HEK293 (cell line): ENCODE measurements around the gene CYB5RL.

Experiments
- CTCF ChIA-PET: fragments of 350-600 bp; formaldehyde crosslinking; extraction: SDS; loops from one replicate; lab custom pipeline; 2021; ENCODE audit warnings: antibody characterized with exemption; lab: Yijun Ruan, JAX
- POLR2A ChIA-PET: fragments of 300-600 bp; formaldehyde crosslinking; extraction: SDS; loops from one replicate; lab custom pipeline; 2020; ENCODE audit warnings: antibody characterized with exemption, inconsistent platforms; lab: Yijun Ruan, JAX
- H3K27ac ChIP-seq: fragments of 200-500 bp; sonication (Bioruptor generic); 2 replicates; pipeline ENCODE4 v1.5.1; 2014; ENCODE audit warnings: low read depth, low read length, control low read depth, inconsistent platforms; ENCODE audit errors: extremely low read depth
- H3K36me3 ChIP-seq, 2 experiments: fragments of 200-500 bp in 1 of 2; sonication (Bioruptor generic) in 1 of 2; 1 replicate in 1 of 2; 2 replicates in 1 of 2; pipeline ENCODE4 v1.5.1; 2014 to 2017; ENCODE audit warnings: inconsistent platforms in 2 of 2, low read length in 2 of 2; ENCODE audit not compliant: control insufficient read depth in 2 of 2, insufficient read depth in 1 of 2
- H3K4me1 ChIP-seq: fragments of 200-500 bp; sonication (Bioruptor generic); 2 replicates; pipeline ENCODE4 v1.5.1; 2014; ENCODE audit warnings: mild to moderate bottlenecking, low read length, inconsistent platforms; ENCODE audit not compliant: control insufficient read depth, insufficient read depth
- H3K4me3 ChIP-seq: 2 replicates; pipeline ENCODE4 v1.5.1; 2011; ENCODE audit warnings: low read depth, mild to moderate bottlenecking, control low read depth, low read length, moderate library complexity
- H3K9me3 ChIP-seq: fragments of 200-500 bp; sonication (Bioruptor generic); 2 replicates; pipeline ENCODE4 v1.5.1; 2014; ENCODE audit warnings: low read depth, low read length, inconsistent platforms; ENCODE audit not compliant: control insufficient read depth, insufficient read depth
- GFI1B ChIP-seq: fragments of 450-650 bp; formaldehyde crosslinking; IDR thresholded peaks from 2 replicates; pipeline ENCODE4 v1.5.1; 2016; ENCODE audit warnings: missing biosample characterization, missing genetic modification characterization
- GLIS2 ChIP-seq: fragments of 450-650 bp; formaldehyde crosslinking; IDR thresholded peaks from 2 replicates; pipeline ENCODE4 v1.5.1; 2016; ENCODE audit warnings: missing biosample characterization, missing genetic modification characterization
- KLF16 ChIP-seq: fragments of 450-650 bp; formaldehyde crosslinking; IDR thresholded peaks from 2 replicates; pipeline ENCODE4 v1.5.1; 2017; ENCODE audit warnings: missing biosample characterization, missing genetic modification characterization
- OSR2 ChIP-seq: fragments of 450-650 bp; formaldehyde crosslinking; IDR thresholded peaks from 2 replicates; pipeline ENCODE4 v1.5.1; 2016; ENCODE audit warnings: missing biosample characterization, missing genetic modification characterization
- SCRT1 ChIP-seq: fragments of 450-650 bp; formaldehyde crosslinking; IDR thresholded peaks from 2 replicates; pipeline ENCODE4 v1.5.1; 2016; ENCODE audit warnings: missing biosample characterization, missing genetic modification characterization, borderline replicate concordance
- SCRT2 ChIP-seq: fragments of 450-650 bp; formaldehyde crosslinking; IDR thresholded peaks from 2 replicates; pipeline ENCODE4 v1.5.1; 2016; ENCODE audit warnings: missing biosample characterization, missing genetic modification characterization
- WT1 ChIP-seq: fragments of 450-650 bp; formaldehyde crosslinking; IDR thresholded peaks from 2 replicates; pipeline ENCODE4 v1.5.1; 2016; ENCODE audit warnings: missing biosample characterization, missing genetic modification characterization
- ZBTB48 ChIP-seq: fragments of 450-650 bp; formaldehyde crosslinking; IDR thresholded peaks from 2 replicates; pipeline ENCODE4 v1.5.1; 2016; ENCODE audit warnings: missing biosample characterization, missing genetic modification characterization
- ZNF121 ChIP-seq: fragments of 450-650 bp; formaldehyde crosslinking; IDR thresholded peaks from 2 replicates; pipeline ENCODE4 v1.5.1; 2016; ENCODE audit warnings: missing biosample characterization, missing genetic modification characterization
- ZNF184 ChIP-seq: fragments of 450-650 bp; IDR thresholded peaks from 2 replicates; pipeline ENCODE4 v1.5.1; 2018; ENCODE audit warnings: missing biosample characterization, mild to moderate bottlenecking, missing genetic modification characterization
- ZNF19 ChIP-seq: fragments of 450-650 bp; formaldehyde crosslinking; IDR thresholded peaks from 2 replicates; pipeline ENCODE4; 2016; ENCODE audit warnings: missing biosample characterization, missing genetic modification characterization, low read depth
- ZNF24 ChIP-seq: fragments of 450-650 bp; formaldehyde crosslinking; IDR thresholded peaks from 2 replicates; pipeline ENCODE4 v1.5.1; 2016; ENCODE audit warnings: missing biosample characterization, missing genetic modification characterization
- ZNF501 ChIP-seq: fragments of 450-650 bp; formaldehyde crosslinking; IDR thresholded peaks from 2 replicates; pipeline ENCODE4 v1.5.1; 2016; ENCODE audit warnings: missing biosample characterization, missing genetic modification characterization
- ZNF660 ChIP-seq: fragments of 450-650 bp; IDR thresholded peaks from 2 replicates; pipeline ENCODE4 v1.5.1; 2018; ENCODE audit warnings: missing biosample characterization, mild to moderate bottlenecking, missing genetic modification characterization
- ZNF670 ChIP-seq: fragments of 450-650 bp; formaldehyde crosslinking; IDR thresholded peaks from 2 replicates; pipeline ENCODE4 v1.5.1; 2016; ENCODE audit warnings: missing biosample characterization, missing genetic modification characterization, low read depth
- ZNF785 ChIP-seq: fragments of 450-650 bp; formaldehyde crosslinking; IDR thresholded peaks from 2 replicates; pipeline ENCODE4 v1.5.1; 2016; ENCODE audit warnings: missing biosample characterization, missing genetic modification characterization
- ZNF837 ChIP-seq: fragments of 450-650 bp; formaldehyde crosslinking; IDR thresholded peaks from 2 replicates; pipeline ENCODE4 v1.5.1; 2016; ENCODE audit warnings: missing biosample characterization, missing genetic modification characterization
- ZSCAN30 ChIP-seq: fragments of 450-650 bp; IDR thresholded peaks from 2 replicates; pipeline ENCODE4 v1.5.1; 2018; ENCODE audit warnings: missing biosample characterization, mild to moderate bottlenecking, missing genetic modification characterization, moderate library complexity
- TF ChIP-seq, protein P1 (sequence below): fragments of 450-650 bp; formaldehyde crosslinking; IDR thresholded peaks from 2 replicates; pipeline ENCODE4 v1.5.1; 2016; ENCODE audit warnings: missing biosample characterization, missing genetic modification characterization
- TF ChIP-seq, protein P2 (sequence below): fragments of 450-650 bp; formaldehyde crosslinking; IDR thresholded peaks from 2 replicates; pipeline ENCODE4 v1.5.1; 2016; ENCODE audit warnings: missing biosample characterization, missing genetic modification characterization
- TF ChIP-seq, protein P3 (sequence below): fragments of 450-650 bp; formaldehyde crosslinking; IDR thresholded peaks from 2 replicates; pipeline ENCODE4 v1.5.1; 2016; ENCODE audit warnings: missing biosample characterization, missing genetic modification characterization
- TF ChIP-seq, protein P4 (sequence below): fragments of 450-650 bp; formaldehyde crosslinking; IDR thresholded peaks from 2 replicates; pipeline ENCODE4 v1.5.1; 2016; ENCODE audit warnings: missing biosample characterization, missing genetic modification characterization
- TF ChIP-seq, protein P5 (sequence below): fragments of 450-650 bp; formaldehyde crosslinking; IDR thresholded peaks from 2 replicates; pipeline ENCODE4 v1.5.1; 2016; ENCODE audit warnings: missing biosample characterization, missing genetic modification characterization

CYB5RL gene

DNA sequence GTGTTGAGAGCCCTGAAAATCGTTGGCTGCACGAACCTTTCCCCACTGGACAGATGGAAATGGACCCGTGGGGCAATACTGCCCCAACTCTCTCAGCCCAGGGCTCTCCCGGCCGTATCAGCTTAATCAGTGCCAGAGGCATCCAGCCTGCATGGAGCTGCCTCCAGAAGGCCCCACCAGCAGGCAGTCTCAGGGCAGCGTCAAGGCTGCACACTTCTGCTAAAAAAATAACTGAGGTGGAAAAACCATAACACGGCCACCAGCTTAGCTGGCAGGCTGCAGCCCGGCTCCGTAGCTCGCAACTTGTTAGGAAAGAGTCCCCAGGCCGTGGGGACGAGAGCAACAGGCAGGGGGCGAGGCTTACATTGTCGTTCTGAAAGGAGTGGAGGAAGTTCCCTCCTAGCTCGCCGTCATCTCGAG lies 28.1 kb upstream of the CYB5RL start:
- Histone ChIP-seq H3K4me1 (no peaks in the 10 kb centered on the region), H3K27ac (no peak overlapping the region), H3K9me3 (no peaks in the 10 kb centered on the region), H3K36me3 (peaks cover 0 to 3% of the 10 kb centered on the region in 2 experiments; a peak in 1 of 3 replicates), H3K4me3 (no peak overlapping the region)
- ChIA-PET POLR2A (interaction anchor here (1.9 kb wide), 1 partner anchor 28 kb away, joined by 4 read pairs; the partner anchor contains the start of genes CYB5RL and MRPL37), CTCF (interaction anchor here (0.7 to 1.1 kb wide), 2 partner anchors 122 to 259 kb away, joined by 3 to 5 read pairs; no protein-coding TSS in a partner anchor)
- TF ChIP-seq, protein P1, sequence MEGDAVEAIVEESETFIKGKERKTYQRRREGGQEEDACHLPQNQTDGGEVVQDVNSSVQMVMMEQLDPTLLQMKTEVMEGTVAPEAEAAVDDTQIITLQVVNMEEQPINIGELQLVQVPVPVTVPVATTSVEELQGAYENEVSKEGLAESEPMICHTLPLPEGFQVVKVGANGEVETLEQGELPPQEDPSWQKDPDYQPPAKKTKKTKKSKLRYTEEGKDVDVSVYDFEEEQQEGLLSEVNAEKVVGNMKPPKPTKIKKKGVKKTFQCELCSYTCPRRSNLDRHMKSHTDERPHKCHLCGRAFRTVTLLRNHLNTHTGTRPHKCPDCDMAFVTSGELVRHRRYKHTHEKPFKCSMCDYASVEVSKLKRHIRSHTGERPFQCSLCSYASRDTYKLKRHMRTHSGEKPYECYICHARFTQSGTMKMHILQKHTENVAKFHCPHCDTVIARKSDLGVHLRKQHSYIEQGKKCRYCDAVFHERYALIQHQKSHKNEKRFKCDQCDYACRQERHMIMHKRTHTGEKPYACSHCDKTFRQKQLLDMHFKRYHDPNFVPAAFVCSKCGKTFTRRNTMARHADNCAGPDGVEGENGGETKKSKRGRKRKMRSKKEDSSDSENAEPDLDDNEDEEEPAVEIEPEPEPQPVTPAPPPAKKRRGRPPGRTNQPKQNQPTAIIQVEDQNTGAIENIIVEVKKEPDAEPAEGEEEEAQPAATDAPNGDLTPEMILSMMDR: peak; percentile 31; the same call in 1 of the 2 replicates
- TF ChIP-seq ZNF121 (tag by site-specific recombination): no peak
- TF ChIP-seq, protein P2, sequence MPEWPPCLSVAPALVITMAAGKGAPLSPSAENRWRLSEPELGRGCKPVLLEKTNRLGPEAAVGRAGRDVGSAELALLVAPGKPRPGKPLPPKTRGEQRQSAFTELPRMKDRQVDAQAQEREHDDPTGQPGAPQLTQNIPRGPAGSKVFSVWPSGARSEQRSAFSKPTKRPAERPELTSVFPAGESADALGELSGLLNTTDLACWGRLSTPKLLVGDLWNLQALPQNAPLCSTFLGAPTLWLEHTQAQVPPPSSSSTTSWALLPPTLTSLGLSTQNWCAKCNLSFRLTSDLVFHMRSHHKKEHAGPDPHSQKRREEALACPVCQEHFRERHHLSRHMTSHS (tag by site-specific recombination): no peak
- 0 out of 2 replicates have a peak, but pooled peaks have one; percentile 29 for TF ChIP-seq SCRT1 (tag by site-specific recombination)
- TF ChIP-seq ZNF670: no peak
- TF ChIP-seq ZNF184: no peak
- peak; percentile 80 for TF ChIP-seq SCRT2 (tag by site-specific recombination)

DNA sequence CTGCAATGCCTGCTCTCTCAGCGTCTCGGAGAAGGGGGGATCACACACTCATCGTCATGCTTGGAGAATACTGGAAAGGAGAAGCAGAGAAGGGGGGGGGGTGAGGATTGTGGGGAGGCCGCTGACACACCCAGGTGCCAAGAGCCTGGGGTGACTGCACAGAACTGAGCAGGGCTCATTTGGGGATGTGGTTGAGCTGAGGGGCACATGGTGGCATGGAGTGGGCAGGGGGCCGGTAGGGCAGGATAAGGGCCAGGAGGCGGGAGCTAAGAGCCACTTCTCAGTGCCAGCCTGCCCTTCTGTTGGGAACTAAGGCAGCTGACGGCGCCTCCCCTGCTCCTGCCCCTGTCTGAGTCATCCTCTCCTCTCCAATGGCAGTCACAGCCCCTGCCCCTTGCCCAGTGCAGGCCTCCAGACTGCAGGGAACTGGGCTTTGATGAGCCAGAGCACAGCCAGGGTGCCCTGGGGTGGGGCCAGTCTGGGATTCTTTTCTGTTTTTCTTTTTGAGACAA lies 27.3 kb upstream of the CYB5RL start:
- POLR2A ChIA-PET: interaction anchor here (1.9 kb wide), 1 partner anchor 27 kb away, joined by 4 read pairs; the partner anchor contains the start of genes CYB5RL and MRPL37
- H3K9me3 ChIP-seq: no peaks in the 10 kb centered on the region
- CTCF ChIA-PET: interaction anchor here (0.8 to 1.1 kb wide), 2 partner anchors 260 to 272 kb away, joined by 3 read pairs; no protein-coding TSS in a partner anchor
- no peak overlapping the region for H3K4me3 ChIP-seq
- no peaks in the 10 kb centered on the region for H3K4me1 ChIP-seq
- H3K27ac ChIP-seq: no peak overlapping the region
- peaks cover 0 to 3% of the 10 kb centered on the region in 2 experiments; a peak in 1 of 3 replicates for H3K36me3 ChIP-seq
- TF ChIP-seq, protein P3, sequence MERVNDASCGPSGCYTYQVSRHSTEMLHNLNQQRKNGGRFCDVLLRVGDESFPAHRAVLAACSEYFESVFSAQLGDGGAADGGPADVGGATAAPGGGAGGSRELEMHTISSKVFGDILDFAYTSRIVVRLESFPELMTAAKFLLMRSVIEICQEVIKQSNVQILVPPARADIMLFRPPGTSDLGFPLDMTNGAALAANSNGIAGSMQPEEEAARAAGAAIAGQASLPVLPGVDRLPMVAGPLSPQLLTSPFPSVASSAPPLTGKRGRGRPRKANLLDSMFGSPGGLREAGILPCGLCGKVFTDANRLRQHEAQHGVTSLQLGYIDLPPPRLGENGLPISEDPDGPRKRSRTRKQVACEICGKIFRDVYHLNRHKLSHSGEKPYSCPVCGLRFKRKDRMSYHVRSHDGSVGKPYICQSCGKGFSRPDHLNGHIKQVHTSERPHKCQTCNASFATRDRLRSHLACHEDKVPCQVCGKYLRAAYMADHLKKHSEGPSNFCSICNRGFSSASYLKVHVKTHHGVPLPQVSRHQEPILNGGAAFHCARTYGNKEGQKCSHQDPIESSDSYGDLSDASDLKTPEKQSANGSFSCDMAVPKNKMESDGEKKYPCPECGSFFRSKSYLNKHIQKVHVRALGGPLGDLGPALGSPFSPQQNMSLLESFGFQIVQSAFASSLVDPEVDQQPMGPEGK (tag by site-specific recombination): peak; percentile 77
- TF ChIP-seq ZNF660 (tag by site-specific recombination) (peak; percentile 43; the same call in 1 of the 2 replicates), GLIS2 (peak; percentile 55; the same call in 1 of the 2 replicates), ZNF24 (tag by site-specific recombination) (0 out of 2 replicates have a peak, but pooled peaks have one; percentile 24), ZNF837 (no peak), OSR2 (tag by site-specific recombination) (peak; percentile 22; the same call in 1 of the 2 replicates), ZBTB48 (peak; percentile 78), WT1 (tag by site-specific recombination) (peak; percentile 75), KLF16 (tag by site-specific recombination) (no peak), ZNF501 (no peak), ZNF19 (no peak), ZNF785 (tag by site-specific recombination) (no peak), GFI1B (tag by site-specific recombination) (no peak), ZSCAN30 (no peak)
- TF ChIP-seq, protein P4, sequence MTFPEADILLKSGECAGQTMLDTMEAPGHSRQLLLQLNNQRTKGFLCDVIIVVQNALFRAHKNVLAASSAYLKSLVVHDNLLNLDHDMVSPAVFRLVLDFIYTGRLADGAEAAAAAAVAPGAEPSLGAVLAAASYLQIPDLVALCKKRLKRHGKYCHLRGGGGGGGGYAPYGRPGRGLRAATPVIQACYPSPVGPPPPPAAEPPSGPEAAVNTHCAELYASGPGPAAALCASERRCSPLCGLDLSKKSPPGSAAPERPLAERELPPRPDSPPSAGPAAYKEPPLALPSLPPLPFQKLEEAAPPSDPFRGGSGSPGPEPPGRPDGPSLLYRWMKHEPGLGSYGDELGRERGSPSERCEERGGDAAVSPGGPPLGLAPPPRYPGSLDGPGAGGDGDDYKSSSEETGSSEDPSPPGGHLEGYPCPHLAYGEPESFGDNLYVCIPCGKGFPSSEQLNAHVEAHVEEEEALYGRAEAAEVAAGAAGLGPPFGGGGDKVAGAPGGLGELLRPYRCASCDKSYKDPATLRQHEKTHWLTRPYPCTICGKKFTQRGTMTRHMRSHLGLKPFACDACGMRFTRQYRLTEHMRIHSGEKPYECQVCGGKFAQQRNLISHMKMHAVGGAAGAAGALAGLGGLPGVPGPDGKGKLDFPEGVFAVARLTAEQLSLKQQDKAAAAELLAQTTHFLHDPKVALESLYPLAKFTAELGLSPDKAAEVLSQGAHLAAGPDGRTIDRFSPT (tag by site-specific recombination): peak; percentile 47; the same call in 1 of the 2 replicates
- TF ChIP-seq, protein P5, sequence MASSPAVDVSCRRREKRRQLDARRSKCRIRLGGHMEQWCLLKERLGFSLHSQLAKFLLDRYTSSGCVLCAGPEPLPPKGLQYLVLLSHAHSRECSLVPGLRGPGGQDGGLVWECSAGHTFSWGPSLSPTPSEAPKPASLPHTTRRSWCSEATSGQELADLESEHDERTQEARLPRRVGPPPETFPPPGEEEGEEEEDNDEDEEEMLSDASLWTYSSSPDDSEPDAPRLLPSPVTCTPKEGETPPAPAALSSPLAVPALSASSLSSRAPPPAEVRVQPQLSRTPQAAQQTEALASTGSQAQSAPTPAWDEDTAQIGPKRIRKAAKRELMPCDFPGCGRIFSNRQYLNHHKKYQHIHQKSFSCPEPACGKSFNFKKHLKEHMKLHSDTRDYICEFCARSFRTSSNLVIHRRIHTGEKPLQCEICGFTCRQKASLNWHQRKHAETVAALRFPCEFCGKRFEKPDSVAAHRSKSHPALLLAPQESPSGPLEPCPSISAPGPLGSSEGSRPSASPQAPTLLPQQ (tag by site-specific recombination): 0 out of 2 replicates have a peak, but pooled peaks have one; percentile 61
